Left ventricle myocardium inferior (tissue), 1 donor: ENCODE data around the gene ERVV-1. TPM values are rescaled to one million over a fixed set of nuclear protein-coding genes. Genes with fewer than 3 reads are reported as not detected.

ENCODE experiments used
- DNase-seq: peaks from one replicate; pipeline ENCODE4 v3.0.0-alpha.2; 2020
- H3K27ac ChIP-seq: fragments of 200-600 bp; replicated peaks from 2 replicates; pipeline ENCODE4 v1.8.0; 2021
- H3K27me3 ChIP-seq: fragments of 200-600 bp; 2 replicates; pipeline ENCODE4 v1.8.0; 2021; ENCODE audit warnings: low read depth
- H3K36me3 ChIP-seq: fragments of 200-600 bp; 2 replicates; pipeline ENCODE4 v1.8.0; 2021
- H3K4me1 ChIP-seq: fragments of 200-600 bp; 2 replicates; pipeline ENCODE4 v1.8.0; 2021
- H3K4me3 ChIP-seq: fragments of 200-600 bp; 2 replicates; pipeline ENCODE4 v1.8.0; 2021; ENCODE audit warnings: mild to moderate bottlenecking, moderate library complexity
- H3K9me3 ChIP-seq: fragments of 200-600 bp; replicated peaks from 2 replicates; pipeline ENCODE4 v1.8.0; 2021
- CTCF ChIP-seq: fragments of 200-600 bp; IDR thresholded peaks from 2 replicates; pipeline ENCODE4 v1.8.0; 2021; ENCODE audit warnings: antibody characterized with exemption, mild to moderate bottlenecking, borderline replicate concordance
- intact Hi-C: fragments of 100-400 bp; cut with micrococcal nuclease; formaldehyde crosslinking; loops from one replicate; pipeline ENCODE4 v1.11.0; 2022
- total RNA-seq: library from RNA; stranded (reverse); fragmentation: NEBNext Ultra II Directional; extraction: Animal tissue kit (Norgen Biotek cat#: 25700); gene quantifications from one replicate; pipeline ENCODE4 v1.2.1, GENCODE V29; 2021
- donor health status: DM: no; HTN: yes; CAD: no; lungs with severe emphysema.

Gene ERVV-1
- total RNA-seq, 1 donor from 2014 or later, result 0.11 TPM

GRCh38 chr19:53041366-53041765 is 27.6 kb downstream of the ERVV-1 start:
- intact Hi-C loops, result no loop called here
- TF ChIP-seq CTCF, result no peak
- Histone ChIP-seq H3K4me3 (no peak overlapping the region), H3K27me3 (peaks cover 42% of the 10 kb centered on the region), H3K27ac (no peak overlapping the region), H3K36me3 (no peaks in the 10 kb centered on the region), H3K4me1 (no peaks in the 10 kb centered on the region), H3K9me3 (peaks cover 40% of the 10 kb centered on the region)
- no peak for DNase-seq

GRCh38 chr19:53045536-53045935 is 31.8 kb downstream of the ERVV-1 start:
- no peak for TF ChIP-seq CTCF
- DNase-seq, result no peak
- peaks cover 31% of the 10 kb centered on the region for H3K9me3 ChIP-seq
- no peaks in the 10 kb centered on the region for H3K4me1 ChIP-seq
- H3K27ac ChIP-seq, result no peak overlapping the region
- H3K27me3 ChIP-seq, result peaks cover 13% of the 10 kb centered on the region
- no peak overlapping the region for H3K4me3 ChIP-seq
- intact Hi-C loops, result no loop called here
- H3K36me3 ChIP-seq, result no peaks in the 10 kb centered on the region

- no peak overlapping the region for H3K27ac ChIP-seq
- peaks cover 13% of the 10 kb centered on the region for H3K27me3 ChIP-seq
- no peak overlapping the region for H3K4me3 ChIP-seq
- no peak for TF ChIP-seq CTCF
- no peaks in the 10 kb centered on the region for H3K36me3 ChIP-seq
- H3K4me1 ChIP-seq, result no peaks in the 10 kb centered on the region
- intact Hi-C loops, result no loop called here
- DNase-seq, result no peak
- H3K9me3 ChIP-seq, result peaks cover 43% of the 10 kb centered on the region
Measured at GRCh38 chr19:53047379-53047778, 33.7 kb downstream of the ERVV-1 start.

- Histone ChIP-seq H3K4me3 (no peak overlapping the region), H3K36me3 (no peaks in the 10 kb centered on the region), H3K27me3 (peaks cover 15% of the 10 kb centered on the region), H3K27ac (no peak overlapping the region), H3K4me1 (peaks cover 6% of the 10 kb centered on the region), H3K9me3 (peaks cover 50% of the 10 kb centered on the region)
- intact Hi-C loops, result no loop called here
- TF ChIP-seq CTCF, result no peak
- DNase-seq, result no peak
Measured at GRCh38 chr19:53055117-53055516, 41.4 kb downstream of the ERVV-1 start.

GRCh38 chr19:53057904-53058580 is 44.3 kb downstream of the ERVV-1 start:
- peak; percentile 46 for DNase-seq
- Histone ChIP-seq H3K4me1 (peaks cover 6% of the 10 kb centered on the region), H3K36me3 (no peaks in the 10 kb centered on the region), H3K27me3 (peaks cover 15% of the 10 kb centered on the region), H3K4me3 (peak overlapping the region; percentile 63), H3K27ac (peak overlapping the region; percentile 12), H3K9me3 (peaks cover 62% of the 10 kb centered on the region)
- no peak for TF ChIP-seq CTCF
- intact Hi-C loops, result no loop called here

Other genes with a start within 250 kb of the ERVV-1 start
- 2.9 TPM for gene ZNF600, start 227.1 kb upstream of the ERVV-1 start, total RNA-seq
- gene ZNF28, start 192.3 kb upstream of the ERVV-1 start, total RNA-seq, result 7.1 TPM
- 8.3 TPM for gene ZNF468, start 156.3 kb upstream of the ERVV-1 start, total RNA-seq
- 11.1 TPM for gene ZNF320, start 116.3 kb upstream of the ERVV-1 start, total RNA-seq
- gene ZNF888, start 90.5 kb upstream of the ERVV-1 start, total RNA-seq, result 1.6 TPM
- 5.9 TPM for gene ZNF816, start 51.0 kb upstream of the ERVV-1 start, total RNA-seq
- gene ERVV-2, start 30.8 kb downstream of the ERVV-1 start, total RNA-seq, result not detected
- 16.8 TPM for gene ZNF160, start 89.5 kb downstream of the ERVV-1 start, total RNA-seq
- 21.0 TPM for gene ZNF415, start 119.0 kb downstream of the ERVV-1 start, total RNA-seq
- gene ZNF347, start 145.1 kb downstream of the ERVV-1 start, total RNA-seq, result 7.3 TPM
- gene ZNF665, start 179.4 kb downstream of the ERVV-1 start, total RNA-seq, result 1.6 TPM
- gene ZNF677, start 241.0 kb downstream of the ERVV-1 start, total RNA-seq, result 25.2 TPM
- not detected for gene VN1R2, start 244.4 kb downstream of the ERVV-1 start, total RNA-seq